ENCODE data around the gene TIPIN. TPM values are rescaled to one million over a fixed set of nuclear protein-coding genes. Genes with fewer than 3 reads are reported as not detected.
"Not testable (repeated sequence)": the region's sequence is repeated elsewhere in the genome, so short reads cannot be mapped to it uniquely, and the experiment has no call there.

Gene TIPIN
- total RNA-seq, 4 donors from 2014 or later, result 2.9 to 5.3 (median 3.8) TPM

GRCh38 chr15:66356077-66356358 is 467 bp downstream of the TIPIN start:
- intact Hi-C loops (cut with DNase I), result loop anchor here (2.0 to 10.0 kb wide), 2 partner anchors 29 to 139 kb away; partner anchors contain the start of gene SNAPC5
- Histone ChIP-seq H3K27ac (replicated peaks in 1 of 4) (peak overlapping the region; percentile 81 to 88 (median 84)), H3K4me1 (peaks cover 4 to 15% (median 9%) of the 10 kb centered on the region in 4 donors), H3K27me3 (no peaks in the 10 kb centered on the region), H3K9me3 (no peaks in the 10 kb centered on the region), H3K4me3 (peak overlapping the region; percentile 70 to 84 (median 70)), H3K36me3 (peaks cover 4 to 15% (median 9%) of the 10 kb centered on the region in 4 donors)
- TF ChIP-seq EP300 (IDR thresholded peaks at IDR 0.05), result no peak
- TF ChIP-seq POLR2AphosphoS5 (IDR thresholded peaks at IDR 0.05), result no peak
- TF ChIP-seq POLR2A (IDR thresholded peaks at IDR 0.05; ENCODE audit: low read depth), result no peak
- no peak for TF ChIP-seq CTCF (IDR thresholded peaks at IDR 0.05)
- DNase-seq (ENCODE audit: extremely low spot score), result no peak
- WGBS, result 4% methylated on average over 12 of the region's 12 CpGs

GRCh38 chr15:66348530-66348929 is 8.0 kb downstream of the TIPIN start:
- DNase-seq (ENCODE audit: extremely low spot score); H3K4me3 ChIP-seq; intact Hi-C loops (cut with DNase I); H3K27ac ChIP-seq (replicated peaks in 1 of 4); H3K9me3 ChIP-seq; H3K4me1 ChIP-seq; H3K27me3 ChIP-seq: not testable (repeated sequence)
- WGBS, result 50% methylated on average over 5 of the region's 5 CpGs
- H3K36me3 ChIP-seq, result peaks cover 9 to 51% (median 36%) of the 10 kb centered on the region in 4 donors

- Histone ChIP-seq H3K27ac (replicated peaks in 1 of 4) (no peak overlapping the region), H3K9me3 (no peaks in the 10 kb centered on the region), H3K4me3 (no peak overlapping the region), H3K36me3 (peaks cover 55 to 100% (median 96%) of the 10 kb centered on the region in 4 donors), H3K27me3 (no peaks in the 10 kb centered on the region), H3K4me1 (no peaks in the 10 kb centered on the region)
- intact Hi-C loops (cut with DNase I), result no loop called here
- no peak for DNase-seq (ENCODE audit: extremely low spot score)
- TF ChIP-seq POLR2AphosphoS5 (IDR thresholded peaks at IDR 0.05), result no peak
- WGBS, result 93% methylated on average over 14 of the region's 14 CpGs
Measured at GRCh38 chr15:66328771-66329170, 27.7 kb downstream of the TIPIN start.

- Histone ChIP-seq H3K9me3 (no peaks in the 10 kb centered on the region), H3K4me3 (no peak overlapping the region), H3K27ac (replicated peaks in 1 of 4) (no peak overlapping the region), H3K36me3 (peaks cover 55 to 100% (median 96%) of the 10 kb centered on the region in 4 donors), H3K4me1 (no peaks in the 10 kb centered on the region), H3K27me3 (no peaks in the 10 kb centered on the region)
- 96% methylated on average over 4 of the region's 4 CpGs for WGBS
- TF ChIP-seq POLR2A (IDR thresholded peaks at IDR 0.05; ENCODE audit: low read depth), result no peak
- TF ChIP-seq POLR2AphosphoS5 (IDR thresholded peaks at IDR 0.05), result no peak
- TF ChIP-seq EP300 (IDR thresholded peaks at IDR 0.05), result no peak
- TF ChIP-seq CTCF (IDR thresholded peaks at IDR 0.05), result no peak
- intact Hi-C loops (cut with DNase I), result no loop called here
- no peak for DNase-seq (ENCODE audit: extremely low spot score)
Measured at GRCh38 chr15:66327736-66328135, 28.7 kb downstream of the TIPIN start.

- Histone ChIP-seq H3K4me1 (no peaks in the 10 kb centered on the region), H3K9me3 (no peaks in the 10 kb centered on the region), H3K27ac (replicated peaks in 1 of 4) (no peak overlapping the region), H3K27me3 (no peaks in the 10 kb centered on the region), H3K36me3 (peaks cover 45 to 99% (median 88%) of the 10 kb centered on the region in 4 donors), H3K4me3 (no peak overlapping the region)
- DNase-seq (ENCODE audit: extremely low spot score), result no peak
- intact Hi-C loops (cut with DNase I), result no loop called here
- TF ChIP-seq CTCF (IDR thresholded peaks at IDR 0.05) (no peak), POLR2A (IDR thresholded peaks at IDR 0.05; ENCODE audit: low read depth) (no peak), POLR2AphosphoS5 (IDR thresholded peaks at IDR 0.05) (no peak), EP300 (IDR thresholded peaks at IDR 0.05) (no peak)
- WGBS, result 88% methylated on average over 11 of the region's 11 CpGs
Measured at GRCh38 chr15:66326051-66326450, 30.4 kb downstream of the TIPIN start.

GRCh38 chr15:66323312-66323928 is 33.1 kb downstream of the TIPIN start:
- DNase-seq (ENCODE audit: extremely low spot score), result no peak
- Histone ChIP-seq H3K4me3 (no peak overlapping the region), H3K27me3 (no peaks in the 10 kb centered on the region), H3K36me3 (peaks cover 37 to 99% (median 87%) of the 10 kb centered on the region in 4 donors), H3K4me1 (no peaks in the 10 kb centered on the region), H3K27ac (replicated peaks in 1 of 4) (no peak overlapping the region), H3K9me3 (no peaks in the 10 kb centered on the region)
- TF ChIP-seq POLR2A (IDR thresholded peaks at IDR 0.05; ENCODE audit: low read depth) (no peak), CTCF (IDR thresholded peaks at IDR 0.05) (no peak), POLR2AphosphoS5 (IDR thresholded peaks at IDR 0.05) (no peak), EP300 (IDR thresholded peaks at IDR 0.05) (no peak)
- intact Hi-C loops (cut with DNase I), result no loop called here
- 74% methylated on average over 12 of the region's 12 CpGs for WGBS

Measured in esophagus muscularis mucosa (tissue), 4 donors.